Endothelial cell of umbilical vein (primary cell): ENCODE data around the gene COL6A2. TPM values are rescaled to one million over a fixed set of nuclear protein-coding genes. Genes with fewer than 3 reads are reported as not detected.

Source experiments
- BruUV-seq: library from RNA; stranded (reverse); fragments of 400-500 nt; replicated peaks from 2 replicates; lab custom pipeline; 2021; lab: Mats Ljungman, UMichigan
- CTCF ChIA-PET: fragments of 300-600, 350-600 bp; sonication (Branson Sonifier 250); formaldehyde crosslinking; loops from one replicate; lab custom pipeline; 2021; ENCODE audit warnings: antibody characterized with exemption, inconsistent platforms; lab: Charles Lee
- POLR2A ChIA-PET: fragments of 300-600, 350-600 bp; sonication (Branson Sonifier 250); formaldehyde crosslinking; loops from one replicate; lab custom pipeline; 2021; ENCODE audit warnings: antibody characterized with exemption, inconsistent platforms; lab: Charles Lee
- DNase-seq: peaks from one replicate; pipeline ENCODE4 v3.0.0-alpha.2; 2011; ENCODE audit warnings: low read depth, low spot score
- FAIRE-seq: peaks from 2 replicates; lab custom pipeline; 2011; peaks lifted over from hg19 to GRCh38; lab: Jason Lieb, UNC
- H2AFZ ChIP-seq: 2 replicates; pipeline ENCODE4 v1.6.0; 2012; ENCODE audit warnings: low read depth, low read length, control low read depth, inconsistent platforms
- H3K27ac ChIP-seq: 2 replicates; pipeline ENCODE4 v1.5.1; 2011; ENCODE audit warnings: low read depth, mild to moderate bottlenecking, control low read depth, low read length, moderate library complexity; ENCODE audit not compliant: insufficient read depth
- H3K27me3 ChIP-seq, 2 experiments: 2 replicates each; pipeline versions ENCODE4 v1.6.0 to v1.6.1; 2011; ENCODE audit warnings: low read length in 2 of 2, mixed read lengths in 1 of 2; ENCODE audit not compliant: control insufficient read depth in 2 of 2, insufficient read depth in 2 of 2
- H3K36me3 ChIP-seq, 2 experiments: 2 replicates in 1 of 2; 3 replicates in 1 of 2; pipeline ENCODE4 v1.5.1; 2011; ENCODE audit warnings: low read length in 2 of 2, mild to moderate bottlenecking in 1 of 2, moderate library complexity in 1 of 2; ENCODE audit not compliant: control insufficient read depth in 2 of 2, insufficient read depth in 2 of 2; ENCODE audit errors: extremely low read depth in 1 of 2
- H3K4me1 ChIP-seq: 3 replicates; pipeline ENCODE4 v1.5.1; 2011; ENCODE audit warnings: mild to moderate bottlenecking, low read length; ENCODE audit not compliant: control insufficient read depth, insufficient read depth; ENCODE audit errors: extremely low read depth
- H3K4me2 ChIP-seq: 2 replicates; pipeline ENCODE4 v1.6.1; 2011; ENCODE audit warnings: low read length, control low read depth, mixed read lengths; ENCODE audit not compliant: insufficient read depth
- H3K4me3 ChIP-seq, 3 experiments: fragments of 200-600 bp in 1 of 3; sonication (generic), shearing (Covaris generic) in 1 of 3; replicated peaks in 1 of 3; 2 replicates each; pipeline ENCODE4 v1.5.1; 2011 to 2016; ENCODE audit warnings: control low read depth in 3 of 3, low read length in 3 of 3, mild to moderate bottlenecking in 2 of 3, inconsistent platforms in 1 of 3, low read depth in 1 of 3, moderate library complexity in 1 of 3; ENCODE audit not compliant: insufficient read depth in 1 of 3
- H3K79me2 ChIP-seq: 2 replicates; pipeline ENCODE4 v1.6.0; 2012; ENCODE audit warnings: low read length, inconsistent platforms; ENCODE audit not compliant: control insufficient read depth, insufficient read depth
- H3K9ac ChIP-seq: replicated peaks from 2 replicates; pipeline ENCODE3; 2011; ENCODE audit warnings: low read length, control low read depth; ENCODE audit not compliant: insufficient read depth; ENCODE audit errors: extremely low read depth
- H3K9me1 ChIP-seq: replicated peaks from 3 replicates; pipeline ENCODE4 v1.6.0; 2011; ENCODE audit warnings: mild to moderate bottlenecking, low read length; ENCODE audit not compliant: control insufficient read depth, insufficient read depth; ENCODE audit errors: extremely low read depth
- H3K9me3 ChIP-seq: replicated peaks from 2 replicates; pipeline ENCODE4 v1.5.1; 2012; ENCODE audit warnings: low read length, inconsistent platforms; ENCODE audit not compliant: control insufficient read depth, insufficient read depth
- H4K20me1 ChIP-seq: replicated peaks from 2 replicates; pipeline ENCODE3; 2011; ENCODE audit warnings: mild to moderate bottlenecking, low read length; ENCODE audit not compliant: control insufficient read depth, insufficient read depth; ENCODE audit errors: extremely low read depth
- CTCF ChIP-seq, 2 donors: IDR thresholded peaks; 1 replicate in 1 of 2; 2 replicates in 1 of 2; pipeline ENCODE4 v1.5.1; 2011; ENCODE audit warnings: low read length in 2 of 2, mild to moderate bottlenecking in 2 of 2, moderate library complexity in 2 of 2, control low read depth in 1 of 2, inconsistent platforms in 1 of 2, low read depth in 1 of 2; ENCODE audit not compliant: insufficient read depth in 1 of 2; ENCODE audit errors: extremely low read depth in 1 of 2
- EZH2 ChIP-seq: IDR thresholded peaks from 2 replicates; pipeline ENCODE4 v1.6.1; 2012; ENCODE audit warnings: borderline replicate concordance, low read depth, mild to moderate bottlenecking, moderate library complexity, low read length, inconsistent platforms; ENCODE audit not compliant: severe bottlenecking
- FOS ChIP-seq: IDR thresholded peaks from 2 replicates; pipeline ENCODE4 v1.6.1; 2011; ENCODE audit warnings: mild to moderate bottlenecking, low read length, moderate library complexity, borderline replicate concordance; ENCODE audit not compliant: insufficient read depth
- GATA2 ChIP-seq: IDR thresholded peaks from 2 replicates; pipeline ENCODE4 v1.7.0; 2011; ENCODE audit warnings: low read depth, mild to moderate bottlenecking, moderate library complexity, mixed read lengths, low read length; ENCODE audit not compliant: insufficient read length, insufficient read depth
- JUN ChIP-seq: IDR thresholded peaks from 2 replicates; pipeline ENCODE4 v1.6.1; 2011; ENCODE audit warnings: borderline replicate concordance, low read depth; ENCODE audit not compliant: insufficient read length, insufficient read depth
- MYC ChIP-seq: IDR thresholded peaks from one replicate; pipeline ENCODE4 v1.6.1; 2011; ENCODE audit warnings: mild to moderate bottlenecking, low read depth, low read length
- POLR2A ChIP-seq: IDR thresholded peaks from 2 replicates; pipeline ENCODE4 v1.6.1; 2012; ENCODE audit warnings: low read depth, mild to moderate bottlenecking, control low read depth, low read length
- POLR2AphosphoS5 ChIP-seq: IDR thresholded peaks from 2 replicates; pipeline ENCODE4 v1.6.1; 2012; ENCODE audit warnings: low read depth, mild to moderate bottlenecking, control low read depth, low read length, moderate library complexity; ENCODE audit not compliant: insufficient read depth
- dilution Hi-C: fragments of 300-500 bp; cut with MboI; formaldehyde crosslinking; loops from one replicate; pipeline ENCODE4 v1.15.0; 2019; ENCODE audit warnings: low sequenced_read_pairs; ENCODE audit not compliant: extremely low pct_ligation_motif_present
- intact Hi-C: fragments of 100-400 bp; cut with micrococcal nuclease; formaldehyde crosslinking; loops from one replicate; pipeline ENCODE4 v1.10.0; 2022
- polyA plus RNA-seq, 4 experiments: library from polyadenylated mRNA; depleted of rRNA in 3 of 4; stranded (reverse) in 3 of 4; unstranded in 1 of 4; fragments of >200 nt; gene quantifications; 2 replicates each; pipeline versions ENCODE4 v1.2.1 to v1.2.3, GENCODE V29; 2011 to 2012; ENCODE audit warnings: missing spikeins in 1 of 4
- total RNA-seq: library from RNA; stranded (reverse); gene quantifications from 2 replicates; pipeline ENCODE4 v1.2.3, GENCODE V29; 2021
- TF ChIP-seq, protein P1 (sequence below): IDR thresholded peaks from 2 replicates; pipeline ENCODE4 v1.6.1; 2011; ENCODE audit not compliant: insufficient read depth, insufficient read length

COL6A2 gene
- total and polyA plus RNA-seq, 2 donors (not counting 3 experiments of a cell fraction or from before 2014, with no cell fraction given) = 3.4 to 6.1 TPM

- no peaks in the 10 kb centered on the region for H3K36me3 ChIP-seq
- dilution Hi-C loops (no loop called here), intact Hi-C loops (no loop called here)
- CTCF ChIA-PET = no interaction called here
- H3K9me3 ChIP-seq = no peaks in the 10 kb centered on the region
- FAIRE-seq (no peak), DNase-seq (no peak)
- no peaks in the 10 kb centered on the region for H3K9me1 ChIP-seq
- H3K79me2 ChIP-seq = no peaks in the 10 kb centered on the region
- no peak overlapping the region for H3K27ac ChIP-seq
- no peaks in the 10 kb centered on the region for H3K4me1 ChIP-seq
- TF ChIP-seq JUN (no peak), MYC (no peak), FOS (no peak), POLR2A (no peak), POLR2AphosphoS5 (no peak), GATA2 (no peak), EZH2 (no peak), CTCF (IDR thresholded peaks at IDR 0.05; ENCODE audit: extremely low read depth in 1 of 2, insufficient read depth in 1 of 2, low read depth in 1 of 2, low read length in 2 of 2) (no peak)
- TF ChIP-seq, protein P1, sequence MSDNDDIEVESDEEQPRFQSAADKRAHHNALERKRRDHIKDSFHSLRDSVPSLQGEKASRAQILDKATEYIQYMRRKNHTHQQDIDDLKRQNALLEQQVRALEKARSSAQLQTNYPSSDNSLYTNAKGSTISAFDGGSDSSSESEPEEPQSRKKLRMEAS = no peak
- H3K9ac ChIP-seq = no peak overlapping the region
- no peak overlapping the region for H3K4me3 ChIP-seq
- POLR2A ChIA-PET = no interaction called here
- BruUV-seq = no TSS peak
- no peaks in the 10 kb centered on the region for H4K20me1 ChIP-seq
- peaks cover 12 to 16% of the 10 kb centered on the region in 2 experiments for H3K27me3 ChIP-seq
- H3K4me2 ChIP-seq = no peak overlapping the region
- no peak overlapping the region for H2AFZ ChIP-seq
Measured at GRCh38 chr21:46061063-46061462, 36.8 kb upstream of the COL6A2 start.
